Measurements from ENCODE around the gene RAI14.

DNA sequence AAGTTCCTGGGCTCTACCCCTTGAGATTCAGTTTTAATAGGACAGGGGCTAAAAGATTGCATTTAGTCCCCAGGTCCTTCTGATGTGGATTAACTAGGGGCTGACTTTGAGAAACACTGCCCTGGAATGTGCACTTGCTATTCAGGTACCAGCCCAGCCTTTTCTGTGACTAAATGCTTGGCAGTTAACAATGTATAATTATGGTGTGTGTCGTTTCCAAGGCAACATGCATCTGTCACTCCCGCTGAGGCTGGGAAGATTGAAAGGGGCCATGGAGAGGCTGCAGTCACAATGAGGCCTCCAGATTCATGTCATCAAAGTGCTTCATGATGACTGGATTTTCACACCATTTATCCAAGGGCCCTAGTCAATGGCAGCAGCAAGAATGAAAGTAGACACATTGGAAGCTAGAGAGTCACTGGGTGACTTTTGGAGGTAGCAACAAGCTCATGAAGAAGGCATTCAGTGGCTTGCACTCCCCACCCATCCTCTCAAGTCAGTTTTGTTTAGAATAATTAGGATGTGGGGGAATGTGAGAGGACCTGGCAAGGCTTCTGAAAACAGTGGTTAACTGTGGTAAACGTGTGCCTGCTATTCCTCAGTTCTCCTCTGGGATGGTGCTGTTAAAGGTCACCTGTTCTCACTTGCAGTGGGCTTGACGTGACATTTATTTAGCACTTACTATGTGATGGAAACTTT, 28.3 kb downstream of the RAI14 start:
- TF ChIP-seq POLR2AphosphoS5 (IDR thresholded peaks at IDR 0.05; ENCODE audit: low read depth, low read length) (no peak), POLR2A (IDR thresholded peaks at IDR 0.05; ENCODE audit: low read depth, low read length) (no peak)

All from GM12892 (cell line).